GM18502 (cell line): Measurements from ENCODE around the gene ZNF77.
"Not testable (repeated sequence)": the region's sequence is repeated elsewhere in the genome, so short reads cannot be mapped to it uniquely, and the experiment has no call there.

Experiments
- ATAC-seq: cut with Tn5 transposase; IDR thresholded peaks from one replicate; pipeline ENCODE4 v1.9.1; 2021; ENCODE audit warnings: mild to moderate bottlenecking; ENCODE audit not compliant: unreplicated experiment, poor library complexity

The ZNF77 gene

DNA sequence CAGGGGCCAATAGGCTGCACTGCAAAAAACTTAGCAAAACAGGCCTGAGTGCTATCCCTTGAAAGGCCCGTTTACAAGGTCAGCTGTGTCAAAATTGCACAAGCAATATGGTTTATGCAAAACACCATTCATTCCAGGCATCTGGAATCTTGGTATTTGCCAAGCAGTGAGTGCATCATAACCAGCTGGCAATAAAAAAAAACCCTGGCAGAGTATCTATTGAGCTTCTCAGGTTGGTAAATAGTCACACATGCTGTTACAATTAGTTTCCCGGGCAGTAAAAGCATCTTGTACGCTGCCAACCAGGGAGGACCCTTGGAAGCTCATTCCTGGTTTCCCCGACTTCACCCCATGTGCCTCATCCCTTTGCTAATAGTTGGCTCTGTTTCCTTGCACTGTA is 21.3 kb downstream of the ZNF77 start:
- no peak for ATAC-seq

DNA sequence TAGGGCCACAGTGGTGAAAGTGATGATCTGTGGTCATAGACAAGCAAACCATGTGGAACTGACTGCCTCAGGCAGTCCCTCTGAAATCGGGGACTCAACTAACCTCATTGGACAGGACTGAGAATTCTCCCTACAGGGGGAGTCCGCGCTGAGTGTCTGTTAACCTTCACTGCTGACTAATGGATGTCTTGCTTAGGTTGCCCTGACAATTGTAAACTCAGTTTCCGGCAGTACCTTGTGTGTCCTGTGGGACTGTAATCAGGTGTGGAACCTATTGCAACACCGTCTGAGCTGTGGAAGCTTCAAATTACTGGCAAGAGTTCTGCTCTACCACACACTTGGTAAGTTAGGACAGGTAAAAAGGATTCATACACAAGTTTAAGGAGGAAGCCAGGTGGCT is 21.8 kb downstream of the ZNF77 start:
- no peak for ATAC-seq

DNA sequence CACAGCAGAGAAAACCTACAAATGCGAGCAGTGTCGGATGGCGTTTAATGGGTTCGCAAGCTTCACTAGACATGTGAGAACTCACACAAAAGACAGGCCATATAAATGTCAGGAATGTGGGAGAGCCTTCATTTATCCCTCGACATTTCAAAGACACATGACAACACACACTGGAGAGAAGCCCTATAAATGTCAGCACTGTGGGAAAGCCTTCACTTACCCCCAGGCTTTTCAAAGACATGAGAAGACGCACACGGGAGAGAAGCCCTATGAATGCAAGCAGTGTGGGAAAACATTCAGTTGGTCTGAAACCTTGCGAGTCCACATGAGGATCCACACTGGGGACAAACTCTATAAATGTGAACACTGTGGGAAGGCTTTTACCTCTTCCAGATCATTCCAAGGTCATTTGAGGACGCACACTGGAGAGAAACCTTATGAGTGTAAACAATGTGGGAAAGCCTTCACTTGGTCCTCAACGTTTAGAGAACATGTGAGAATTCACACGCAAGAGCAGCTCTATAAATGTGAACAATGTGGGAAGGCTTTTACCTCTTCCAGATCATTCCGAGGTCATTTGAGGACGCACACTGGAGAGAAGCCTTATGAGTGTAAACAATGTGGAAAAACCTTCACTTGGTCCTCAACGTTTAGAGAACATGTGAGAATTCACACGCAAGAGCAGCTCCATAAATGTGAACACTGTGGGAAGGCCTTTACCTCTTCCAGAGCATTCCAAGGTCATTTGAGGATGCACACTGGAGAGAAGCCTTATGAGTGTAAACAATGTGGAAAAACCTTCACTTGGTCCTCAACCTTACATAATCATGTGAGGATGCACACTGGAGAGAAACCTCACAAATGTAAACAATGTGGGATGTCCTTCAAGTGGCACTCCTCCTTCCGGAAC is 27.2 kb downstream of the ZNF77 start:
- ATAC-seq = no peak

DNA sequence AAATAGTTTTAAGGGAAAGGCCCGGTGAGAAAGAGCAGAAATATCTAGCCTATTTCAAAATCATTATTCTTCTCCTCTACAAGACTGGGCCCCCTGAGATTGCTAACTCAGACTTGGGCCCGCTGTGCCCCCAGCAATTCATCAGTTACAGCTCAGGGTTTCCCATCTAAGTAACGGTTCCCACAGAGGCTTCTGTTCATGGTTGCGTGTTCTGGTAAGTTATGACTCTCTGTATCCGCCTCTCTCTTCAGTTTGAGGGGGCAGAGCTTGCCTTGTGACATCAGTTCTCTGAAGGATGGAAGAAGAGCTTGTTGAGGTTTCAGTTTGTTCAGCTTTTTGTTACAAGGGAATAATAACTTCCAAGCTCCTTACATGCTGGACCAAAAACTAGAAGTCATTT is 32.5 kb downstream of the ZNF77 start:
- no peak for ATAC-seq

DNA sequence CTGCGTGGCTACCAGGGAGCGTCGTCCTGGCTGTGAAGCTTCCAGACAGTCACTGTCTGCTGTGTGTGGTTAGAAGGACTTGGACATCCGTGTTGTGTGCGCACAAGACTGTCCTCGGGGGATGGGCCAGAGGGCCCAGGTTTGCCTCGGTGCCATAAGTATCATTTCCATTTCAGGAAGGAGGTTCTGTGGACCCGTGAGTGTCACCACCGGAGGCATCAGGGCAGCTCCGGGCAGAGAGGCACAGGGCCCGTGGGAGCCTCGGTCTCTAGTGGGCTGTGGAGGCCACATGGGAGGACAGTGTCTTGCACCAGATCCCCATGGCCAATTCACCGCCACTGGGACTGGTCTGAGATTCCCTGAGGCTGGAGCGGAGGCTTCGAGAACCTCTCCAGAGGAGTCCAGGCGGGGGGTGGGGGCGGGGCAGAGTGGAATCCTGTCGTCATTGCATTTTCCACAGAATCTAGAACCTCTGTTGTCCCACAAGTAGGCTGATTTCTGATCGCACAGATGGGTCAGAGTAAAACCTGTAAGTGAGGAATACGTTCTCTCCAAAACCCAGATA is 38.1 kb downstream of the ZNF77 start:
- no peak for ATAC-seq

DNA sequence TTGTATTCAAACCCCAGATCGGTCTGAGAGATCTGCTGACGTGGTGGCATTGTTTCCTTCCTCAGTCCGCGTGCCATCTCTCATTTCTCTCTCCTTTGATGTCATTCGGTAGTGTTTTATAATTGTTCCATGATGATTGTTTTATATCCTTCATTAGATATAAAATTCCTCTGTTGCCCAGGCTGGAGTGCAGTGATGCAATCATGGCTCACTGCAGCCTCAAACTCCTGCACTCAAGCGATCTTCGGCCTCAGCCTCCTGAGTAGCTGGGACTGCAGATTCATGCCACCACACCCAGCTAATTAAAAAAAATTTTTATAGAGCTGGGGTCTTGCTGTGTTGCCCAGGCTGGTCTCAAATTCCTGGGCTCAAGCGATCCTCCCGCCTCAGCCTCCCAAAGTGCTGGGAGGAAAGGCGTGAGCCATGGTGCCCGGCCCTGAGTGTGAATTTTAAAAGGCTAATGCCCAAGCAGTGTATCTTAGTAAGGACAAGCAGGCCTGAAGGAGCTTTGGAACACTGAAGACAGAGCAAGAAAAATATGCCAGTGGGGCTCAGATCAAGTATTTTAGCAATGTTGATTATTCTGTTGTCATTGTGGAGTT is 38.8 kb downstream of the ZNF77 start:
- no peak for ATAC-seq

DNA sequence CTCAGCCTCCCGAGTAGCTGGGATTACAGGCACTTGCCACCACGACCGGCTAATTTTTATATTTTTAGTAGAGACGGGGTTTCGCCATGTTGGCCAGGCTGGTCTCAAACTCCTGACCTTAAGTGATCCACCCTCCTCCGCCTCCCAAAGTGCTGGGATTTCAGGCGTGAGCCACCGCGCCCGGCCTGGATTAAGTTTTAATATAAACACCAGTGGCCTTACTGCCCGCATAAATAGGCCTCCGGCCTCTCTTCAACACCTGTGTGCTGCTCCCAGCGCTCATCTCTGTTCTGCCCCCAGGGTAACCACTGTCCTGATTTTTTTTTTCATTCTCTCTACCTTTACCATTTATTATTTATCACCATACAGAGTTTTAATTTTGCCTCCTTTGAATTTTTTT is 41.4 kb downstream of the ZNF77 start:
- not testable (repeated sequence) for ATAC-seq

DNA sequence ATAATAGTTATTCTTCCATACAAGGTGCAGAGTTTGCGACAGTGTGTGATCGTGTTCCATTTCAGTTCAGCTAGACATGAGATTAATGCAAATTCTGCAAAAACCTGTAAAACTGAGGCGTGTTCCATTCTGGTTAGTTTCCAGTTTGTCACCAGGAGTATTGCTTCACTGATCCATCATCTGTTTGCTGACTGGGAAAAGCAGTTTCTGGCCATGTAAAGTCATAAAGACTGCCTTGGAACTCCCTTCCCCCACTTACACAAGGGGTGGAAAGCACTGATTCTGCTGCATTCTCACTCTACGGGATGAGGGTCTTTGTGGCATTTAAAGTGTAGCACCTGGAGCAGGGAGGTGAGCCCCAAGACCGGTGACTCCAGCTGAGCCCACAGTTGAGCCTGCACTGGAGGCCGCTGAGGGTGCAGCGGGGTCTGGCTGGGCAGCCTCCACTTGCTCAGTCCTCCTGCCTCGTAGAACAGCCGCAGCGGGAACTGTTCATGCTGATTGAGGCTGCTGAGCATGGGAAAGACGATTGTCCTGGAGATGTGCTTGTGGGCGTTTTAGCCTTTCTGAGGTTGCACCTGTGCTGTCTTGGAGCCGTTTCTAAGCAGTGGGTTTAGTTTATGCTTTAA is 42.1 kb downstream of the ZNF77 start:
- ATAC-seq = no peak

DNA sequence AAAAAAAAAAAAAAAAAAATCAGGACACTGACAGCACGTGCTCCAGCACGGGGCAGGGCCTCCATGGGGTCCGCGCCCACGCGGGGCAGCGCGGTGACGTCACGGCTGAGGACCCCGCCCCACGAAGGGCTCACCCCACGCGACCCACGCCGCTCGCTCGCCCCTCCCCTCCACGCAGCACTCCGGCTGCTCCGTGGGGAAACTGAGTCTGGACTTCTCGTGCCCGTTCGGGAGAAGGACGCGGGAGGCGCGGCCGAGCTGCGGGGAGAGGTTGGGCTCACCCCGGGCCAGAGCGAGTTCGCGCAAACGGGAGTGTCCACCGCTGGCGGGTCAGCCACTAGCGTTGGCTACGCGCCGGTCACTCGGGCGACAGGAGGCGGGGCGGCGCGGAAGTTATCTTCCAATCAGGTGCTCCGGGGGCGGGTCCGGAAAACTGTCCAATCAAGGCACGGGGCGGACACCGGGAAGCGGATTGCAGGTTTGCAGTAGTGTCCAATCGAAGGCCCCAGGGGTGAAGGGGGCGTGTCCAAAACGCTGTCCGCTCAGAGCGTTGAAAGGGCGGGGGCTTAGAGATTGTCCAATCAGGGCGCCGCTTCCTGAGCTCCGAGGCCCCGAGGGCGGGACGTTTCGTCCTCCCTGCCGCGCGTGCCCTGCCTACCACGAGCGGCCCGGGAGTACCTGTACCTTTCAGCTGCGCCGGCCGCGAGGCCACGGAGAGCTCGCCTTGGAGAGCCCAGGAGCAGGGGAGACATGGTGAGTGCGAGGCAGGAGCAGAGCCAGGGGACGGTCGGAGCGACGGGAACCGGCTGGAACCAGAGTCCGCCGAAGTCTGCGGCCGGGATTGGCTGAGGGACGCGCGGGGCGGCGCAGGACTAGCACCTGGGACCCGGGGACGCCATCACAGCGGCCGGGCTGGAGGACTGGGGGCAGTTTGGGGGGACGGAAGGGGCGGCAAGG is 44.2 kb downstream of the ZNF77 start, which contains the start of gene ZNF57:
Gene ZNF57 (plus strand): TSS at position 633 of the 957 bp plus-strand sequence. CDS start 118 bp downstream, at position 751.
- ATAC-seq = peak; percentile 94

DNA sequence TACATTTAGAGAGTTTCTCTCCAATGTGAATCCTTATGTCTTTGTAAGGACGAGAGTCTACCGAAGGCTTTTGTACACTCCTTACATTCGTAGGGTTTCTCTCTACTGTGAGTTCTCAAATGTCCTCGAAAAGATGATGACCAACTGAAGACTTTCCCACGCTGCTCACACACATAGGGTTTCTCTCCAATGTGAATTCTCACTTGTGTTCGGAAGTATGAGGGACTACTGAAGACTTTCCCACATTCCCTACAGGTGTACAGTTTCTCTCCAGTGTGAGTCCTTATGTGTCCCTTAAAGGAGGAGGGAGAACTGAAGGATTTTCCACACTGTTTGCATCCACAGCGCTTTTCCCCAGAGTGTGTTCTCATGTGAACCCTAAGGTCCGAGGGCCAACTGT is 48.1 kb downstream of the ZNF77 start:
- ATAC-seq = no peak

DNA sequence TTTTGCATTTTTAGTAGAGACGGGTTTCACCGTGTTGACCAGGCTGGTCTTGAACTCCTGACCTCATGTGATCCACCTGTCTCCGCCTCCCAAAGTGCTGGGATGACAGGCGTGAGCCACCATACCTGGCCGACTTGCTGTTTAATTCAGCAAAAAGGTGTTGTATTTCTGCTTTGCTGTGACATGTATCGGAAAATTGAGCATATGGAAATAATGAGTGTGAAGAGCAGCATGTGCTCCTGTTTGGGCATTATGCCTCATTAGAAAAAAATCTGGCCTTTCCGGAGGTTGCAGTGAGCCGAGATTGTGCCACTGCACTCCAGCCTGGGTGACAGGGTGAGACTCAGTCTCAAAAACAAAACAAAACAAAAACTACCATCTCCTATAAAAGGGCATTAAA is 54.2 kb downstream of the ZNF77 start:
- ATAC-seq = not testable (repeated sequence)

DNA sequence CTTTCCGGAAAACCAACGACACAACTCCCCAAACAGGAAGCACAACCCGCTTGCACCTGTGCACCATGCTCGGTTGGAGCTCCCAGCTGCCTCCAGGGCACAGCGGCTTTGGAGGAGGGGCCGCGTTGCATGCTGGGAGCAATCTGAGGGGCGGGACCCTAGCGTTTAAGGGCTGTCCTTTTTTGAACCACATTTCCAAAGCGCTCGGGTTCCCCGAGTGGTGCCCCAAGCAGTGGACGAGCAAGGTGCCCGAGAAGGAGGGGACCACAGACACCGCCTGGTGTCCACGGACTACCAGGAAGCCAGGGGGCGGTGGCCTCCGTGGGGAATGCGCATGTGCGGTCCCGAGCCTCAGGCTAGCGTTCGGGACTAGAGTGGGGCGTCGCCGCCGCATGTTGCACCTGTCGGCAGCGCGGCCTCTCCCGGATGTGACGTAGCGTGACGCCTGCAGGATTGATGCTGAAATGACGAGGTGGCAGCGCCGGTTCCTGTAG is 56.0 kb downstream of the ZNF77 start:
- ATAC-seq = no peak

DNA sequence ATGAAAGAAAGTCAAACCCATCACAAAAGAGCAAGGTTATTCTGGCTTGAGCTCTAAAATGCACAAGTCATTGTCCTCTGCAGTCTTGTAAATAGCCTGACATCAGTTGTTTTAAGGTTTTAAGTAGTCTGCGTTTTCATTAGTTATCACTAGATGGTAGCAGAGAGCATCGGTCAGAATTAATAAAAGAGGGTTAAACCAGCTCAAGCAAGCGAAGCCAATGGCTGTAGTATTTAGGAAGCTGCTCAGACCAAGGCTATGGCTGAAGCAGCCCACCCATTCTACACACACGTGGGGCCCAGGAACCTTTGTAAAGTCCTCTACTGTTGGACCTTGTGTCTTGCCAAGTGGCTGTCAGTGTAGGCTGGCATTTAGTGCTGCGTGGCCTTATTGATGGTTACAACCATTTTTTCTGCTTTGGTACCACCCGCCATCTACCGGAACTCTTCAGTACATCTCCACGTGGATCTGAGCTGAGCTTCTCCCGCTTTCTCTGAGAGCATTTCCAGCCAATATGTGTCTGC is 57.3 kb downstream of the ZNF77 start:
- no peak for ATAC-seq

DNA sequence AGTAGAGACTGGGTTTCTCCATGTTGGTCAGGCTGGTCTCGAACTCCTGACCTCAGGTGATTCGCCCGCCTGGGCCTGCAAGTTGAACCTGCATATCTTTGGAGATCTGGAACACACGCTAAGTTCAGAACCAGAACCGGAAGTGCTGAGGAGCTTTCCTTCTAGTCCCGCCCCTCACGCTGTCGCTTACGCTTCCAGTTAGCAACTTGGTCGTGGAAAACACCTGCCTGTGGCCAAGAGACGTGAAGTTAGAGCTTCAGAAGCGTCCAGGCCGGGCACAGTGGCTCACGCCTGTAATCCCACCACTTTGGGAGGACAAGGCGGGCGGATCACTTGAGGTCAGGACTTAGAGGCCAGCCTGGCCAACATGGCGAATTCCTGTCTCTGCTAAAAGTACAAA is 59.0 kb downstream of the ZNF77 start:
- ATAC-seq = no peak

DNA sequence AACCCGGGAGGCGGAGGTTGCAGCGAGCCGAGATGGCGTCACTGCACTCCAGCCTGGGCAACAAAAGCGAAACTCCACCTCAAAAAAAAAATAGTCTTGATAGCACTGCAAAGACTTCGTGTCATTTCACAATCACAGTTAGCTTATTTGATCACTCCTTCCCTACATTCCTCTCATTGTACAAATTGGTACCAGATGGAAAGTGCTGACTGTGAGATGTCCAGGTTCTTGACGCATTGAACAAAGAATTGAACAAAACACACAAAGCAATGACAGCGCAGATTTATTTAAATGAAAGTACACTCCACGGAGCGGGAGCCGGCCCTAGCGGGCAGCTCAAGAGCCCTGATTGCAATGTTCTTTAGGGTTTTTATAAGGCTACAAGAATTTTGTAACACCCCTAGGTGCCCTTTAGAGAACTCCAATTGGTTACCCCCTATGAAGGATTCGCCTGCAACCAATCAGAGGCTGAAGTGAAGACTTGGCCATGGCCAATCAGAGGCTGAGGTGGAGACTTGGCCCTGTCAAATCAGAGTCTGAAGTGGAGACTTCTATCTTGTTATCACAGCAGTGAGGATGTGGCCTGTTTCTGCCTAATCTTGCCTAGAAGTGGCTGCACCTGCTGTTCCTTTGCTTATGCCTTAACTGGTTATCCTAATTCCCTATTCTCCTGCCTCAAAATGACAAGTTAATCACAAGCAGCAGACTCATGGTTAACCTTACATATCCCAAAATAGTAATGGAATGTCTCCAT is 60.9 kb downstream of the ZNF77 start:
- no peak for ATAC-seq
